ENCODE measurements around the gene ECHS1.

DNA sequence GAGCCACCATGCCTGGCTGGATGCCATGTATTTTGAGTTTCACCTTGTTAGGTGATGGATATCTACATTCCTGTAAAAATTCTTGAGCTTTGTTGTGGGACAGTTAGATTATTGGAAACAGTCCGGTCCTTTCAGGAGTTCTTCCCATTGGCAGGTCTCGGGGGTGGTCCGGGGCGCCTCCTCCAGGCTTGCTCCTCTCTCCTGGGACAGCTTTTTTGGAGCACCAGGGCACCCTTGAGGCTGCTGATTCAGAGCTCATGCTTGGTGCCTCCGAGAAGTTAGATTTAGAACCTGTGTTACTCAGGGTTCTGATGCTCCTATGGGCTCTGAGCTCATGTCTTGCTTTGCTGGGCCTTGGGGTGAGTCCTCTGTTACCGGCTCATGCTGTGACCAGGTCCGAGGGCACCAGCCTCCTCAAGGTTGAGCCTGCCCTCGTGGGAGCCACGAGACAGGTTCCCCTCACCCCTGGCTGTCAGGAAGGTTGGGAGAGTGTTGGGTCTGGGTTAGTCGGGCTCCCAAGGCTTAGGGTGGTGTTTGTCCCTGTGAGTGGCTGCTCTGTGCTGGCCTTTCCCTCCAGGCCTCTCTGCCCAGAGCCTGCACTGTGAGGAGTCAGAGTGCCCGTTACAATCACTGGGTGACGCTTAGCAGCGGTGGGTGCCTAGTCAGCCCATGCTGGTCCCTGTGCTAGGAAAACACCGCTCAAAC, 45.3 kb upstream of the ECHS1 start:
- TF ChIP-seq EZH2 (IDR thresholded peaks at IDR 0.05; ENCODE audit: insufficient read depth, poor library complexity, severe bottlenecking) = no peak
- TF ChIP-seq EZH2phosphoT487 (IDR thresholded peaks at IDR 0.05; ENCODE audit: insufficient read depth, low read depth) = no peak

Data from GM23248 (cell line).